ENCODE measurements around the gene SPDYE1.
"Not testable (repeated sequence)": the region's sequence is repeated elsewhere in the genome, so short reads cannot be mapped to it uniquely, and the experiment has no call there.

The SPDYE1 gene

DNA sequence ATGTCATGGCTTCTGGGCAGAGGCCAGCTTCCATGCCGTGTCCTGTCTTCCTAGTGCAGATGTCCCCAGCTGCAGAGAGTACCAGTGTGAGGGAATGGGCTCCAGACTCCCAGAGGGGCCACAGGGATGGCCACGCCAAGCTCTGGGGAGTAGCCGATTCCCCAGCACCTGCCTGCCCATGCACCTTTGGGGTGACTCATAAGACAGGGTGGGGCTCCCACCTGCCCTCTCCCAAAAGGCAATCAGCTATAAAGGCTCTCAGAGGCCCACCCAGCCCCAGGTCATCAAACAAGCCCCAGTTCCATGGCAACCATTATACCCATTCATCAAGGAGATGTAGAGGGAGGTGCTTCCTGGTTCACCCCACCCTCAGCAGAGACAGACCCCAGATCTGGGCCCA lies at the start of gene SPDYE1:
Gene SPDYE1 (plus strand): TSS at position 366 of the 400 bp plus-strand sequence. CDS start 2,053 bp downstream, outside the sequence.
- DNase-seq (ENCODE audit: low read depth), result not testable (repeated sequence)

DNA sequence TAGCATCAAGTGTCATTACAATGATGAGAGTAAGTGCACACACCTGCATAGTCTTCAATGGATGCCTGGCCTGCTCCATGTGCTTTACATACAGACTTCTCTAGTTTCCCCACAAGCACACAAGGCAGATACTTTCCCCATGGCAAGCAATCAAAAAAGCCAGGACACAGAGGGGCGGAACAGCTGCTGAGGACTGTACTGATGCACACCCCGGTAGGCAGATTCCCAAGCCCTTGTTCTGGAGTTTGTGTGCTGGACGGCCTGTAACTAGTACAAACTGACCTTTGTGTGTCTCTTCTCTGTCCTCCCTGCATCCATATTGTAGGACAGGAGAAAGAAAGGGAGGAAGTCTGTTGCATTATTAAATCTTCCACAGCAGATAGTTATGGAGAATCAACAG lies 45.7 kb upstream of the SPDYE1 start:
- no peak for DNase-seq (ENCODE audit: low read depth)

- no peak for DNase-seq (ENCODE audit: low read depth)
Measured at GRCh38 chr7:43953071-43953470, 44.6 kb upstream of the SPDYE1 start.

GRCh38 chr7:43954524-43955228 lies 43.0 kb upstream of the SPDYE1 start:
- no peak for DNase-seq (ENCODE audit: low read depth)

- DNase-seq (ENCODE audit: low read depth), result no peak
Measured at GRCh38 chr7:43956027-43956426, 41.7 kb upstream of the SPDYE1 start.

GRCh38 chr7:43960933-43961332 lies 36.8 kb upstream of the SPDYE1 start:
- no peak for DNase-seq (ENCODE audit: low read depth)

- not testable (repeated sequence) for DNase-seq (ENCODE audit: low read depth)
Measured at GRCh38 chr7:43966392-43966791, 31.3 kb upstream of the SPDYE1 start.

DNA sequence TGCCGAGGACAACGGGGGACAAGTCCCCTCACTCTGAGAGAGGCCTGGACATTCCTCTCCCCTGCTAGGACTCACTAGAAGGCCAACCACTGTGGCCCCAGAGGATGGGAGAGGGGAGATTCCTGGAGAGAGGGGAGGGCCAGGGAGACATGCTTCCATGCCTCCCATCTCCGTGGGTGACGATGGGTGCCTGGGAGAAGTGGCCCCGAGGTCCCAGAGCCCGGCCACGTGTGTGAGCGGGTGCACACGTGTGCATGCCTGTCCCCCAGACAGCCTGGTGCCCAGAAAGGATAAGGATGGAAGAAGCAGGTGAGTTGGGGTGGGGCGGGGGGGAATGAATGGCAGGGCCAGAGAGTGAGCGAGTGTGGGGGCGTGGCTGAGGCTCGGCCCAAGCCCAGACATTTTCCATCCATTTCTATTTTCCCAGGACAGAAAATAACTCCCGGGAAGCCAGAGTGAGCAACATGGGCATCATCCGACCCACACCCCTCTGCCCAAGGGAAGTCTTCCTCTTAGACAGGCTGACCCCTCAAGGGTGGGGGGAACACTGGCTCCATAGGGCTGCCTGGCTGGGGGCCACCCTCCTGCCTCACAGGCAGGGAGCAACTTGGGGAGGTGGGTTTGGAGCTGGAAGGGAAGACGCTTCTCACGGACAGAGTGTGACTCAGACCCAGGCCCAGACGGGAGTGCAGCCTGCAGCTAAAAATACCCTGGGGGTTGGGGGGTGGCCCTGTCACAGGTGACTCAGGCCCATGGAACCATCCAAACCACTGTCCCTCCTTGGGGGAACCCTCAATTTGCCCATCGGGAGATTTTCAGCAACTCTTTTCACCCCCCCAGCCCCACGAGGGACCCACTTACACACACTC lies 29.3 kb upstream of the SPDYE1 start:
- DNase-seq (ENCODE audit: low read depth), result not testable (repeated sequence)

- not testable (repeated sequence) for DNase-seq (ENCODE audit: low read depth)
Measured at GRCh38 chr7:43969586-43969985, 28.1 kb upstream of the SPDYE1 start.

DNA sequence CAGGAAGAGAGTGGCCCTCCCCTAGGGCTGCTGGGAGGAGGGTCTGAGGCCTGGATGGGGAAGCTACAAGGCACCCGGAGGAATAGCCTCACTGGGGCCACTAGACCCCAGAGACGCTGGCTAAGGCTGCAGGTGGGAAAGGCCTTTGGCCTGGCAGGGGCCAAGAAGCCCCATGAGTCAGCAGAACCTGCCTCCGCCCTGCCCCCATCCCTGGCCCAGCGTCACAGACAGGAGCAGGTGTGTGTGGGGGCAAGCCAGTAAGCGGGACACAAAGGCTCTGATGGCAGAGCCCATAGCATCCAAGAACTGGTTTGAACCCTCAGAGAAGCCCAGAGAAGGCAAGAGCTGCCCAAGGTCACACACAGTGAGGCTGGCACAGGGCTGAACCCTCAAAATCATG lies 27.0 kb upstream of the SPDYE1 start:
- not testable (repeated sequence) for DNase-seq (ENCODE audit: low read depth)

DNA sequence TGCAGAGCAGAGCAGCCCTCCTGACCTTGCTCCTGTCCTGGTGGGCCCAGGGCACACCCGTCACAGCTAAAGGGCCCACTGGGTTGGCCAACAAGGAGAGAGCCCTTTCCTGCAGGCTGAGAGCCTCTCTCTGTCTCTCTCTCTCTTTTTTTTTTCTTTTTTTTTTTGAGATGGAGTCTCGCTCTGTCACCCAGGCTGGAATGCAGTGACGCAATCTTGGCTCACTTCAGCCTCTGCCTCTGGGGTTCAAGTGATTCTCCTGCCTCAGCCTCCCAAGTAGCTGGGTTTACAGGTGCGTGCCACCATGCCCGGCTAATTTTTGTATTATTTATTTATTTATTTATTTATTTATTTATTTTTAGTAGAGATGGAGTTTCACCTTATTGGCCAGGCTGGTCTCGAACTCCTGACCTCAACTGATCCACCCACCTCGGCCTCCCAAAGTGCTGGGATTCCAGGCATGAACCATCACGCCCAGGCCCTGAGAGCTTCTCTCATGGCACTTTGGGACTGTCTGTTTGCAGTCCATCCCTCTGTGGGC lies 23.6 kb upstream of the SPDYE1 start:
- not testable (repeated sequence) for DNase-seq (ENCODE audit: low read depth)

- not testable (repeated sequence) for DNase-seq (ENCODE audit: low read depth)
Measured at GRCh38 chr7:43974725-43975482, 22.8 kb upstream of the SPDYE1 start.

DNA sequence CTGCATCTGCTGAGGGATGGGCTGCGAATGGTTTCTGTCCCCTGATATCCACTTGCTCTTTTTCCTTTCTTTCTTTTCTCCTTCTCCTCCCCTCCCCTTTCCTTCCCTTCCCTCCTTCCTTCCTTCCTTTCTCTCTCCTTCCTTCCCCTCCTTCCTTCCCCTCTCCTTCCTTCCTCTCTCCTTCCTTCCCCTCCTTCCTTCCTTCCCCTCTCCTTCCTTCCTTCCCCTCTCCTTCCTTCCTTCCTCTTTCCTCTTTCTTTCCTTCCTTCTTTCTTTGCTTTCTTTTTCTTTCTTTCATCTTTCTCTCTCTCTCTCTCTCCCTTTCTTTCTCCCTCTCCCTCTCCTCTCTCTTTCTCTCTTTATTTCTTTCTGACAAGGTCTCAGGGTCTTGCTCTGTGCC lies 20.2 kb upstream of the SPDYE1 start:
- no peak for DNase-seq (ENCODE audit: low read depth)

GRCh38 chr7:43978102-43978501 lies 19.6 kb upstream of the SPDYE1 start:
- not testable (repeated sequence) for DNase-seq (ENCODE audit: low read depth)

GRCh38 chr7:43982848-43983247 lies 14.8 kb upstream of the SPDYE1 start:
- not testable (repeated sequence) for DNase-seq (ENCODE audit: low read depth)

DNA sequence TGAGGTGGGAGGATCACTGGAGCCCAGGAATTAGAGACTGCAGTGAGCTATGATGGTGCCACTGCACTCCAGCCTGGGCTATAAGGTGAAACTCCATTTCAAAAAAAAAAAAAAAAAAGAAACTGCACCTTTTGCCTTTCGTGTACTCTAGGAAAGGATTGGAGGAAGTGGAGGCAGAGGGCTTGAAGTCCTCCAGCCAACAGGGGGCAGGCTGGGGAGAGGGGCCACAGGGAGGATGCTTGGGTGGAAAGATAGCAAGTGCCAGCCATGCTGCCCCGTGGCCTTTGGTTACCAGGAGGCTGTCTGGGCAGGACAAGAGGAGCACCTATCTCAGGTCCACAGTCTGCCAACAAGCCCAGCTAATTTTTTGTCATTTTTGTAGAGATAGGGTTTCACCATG lies 14.0 kb upstream of the SPDYE1 start:
- DNase-seq (ENCODE audit: low read depth), result not testable (repeated sequence)

DNA sequence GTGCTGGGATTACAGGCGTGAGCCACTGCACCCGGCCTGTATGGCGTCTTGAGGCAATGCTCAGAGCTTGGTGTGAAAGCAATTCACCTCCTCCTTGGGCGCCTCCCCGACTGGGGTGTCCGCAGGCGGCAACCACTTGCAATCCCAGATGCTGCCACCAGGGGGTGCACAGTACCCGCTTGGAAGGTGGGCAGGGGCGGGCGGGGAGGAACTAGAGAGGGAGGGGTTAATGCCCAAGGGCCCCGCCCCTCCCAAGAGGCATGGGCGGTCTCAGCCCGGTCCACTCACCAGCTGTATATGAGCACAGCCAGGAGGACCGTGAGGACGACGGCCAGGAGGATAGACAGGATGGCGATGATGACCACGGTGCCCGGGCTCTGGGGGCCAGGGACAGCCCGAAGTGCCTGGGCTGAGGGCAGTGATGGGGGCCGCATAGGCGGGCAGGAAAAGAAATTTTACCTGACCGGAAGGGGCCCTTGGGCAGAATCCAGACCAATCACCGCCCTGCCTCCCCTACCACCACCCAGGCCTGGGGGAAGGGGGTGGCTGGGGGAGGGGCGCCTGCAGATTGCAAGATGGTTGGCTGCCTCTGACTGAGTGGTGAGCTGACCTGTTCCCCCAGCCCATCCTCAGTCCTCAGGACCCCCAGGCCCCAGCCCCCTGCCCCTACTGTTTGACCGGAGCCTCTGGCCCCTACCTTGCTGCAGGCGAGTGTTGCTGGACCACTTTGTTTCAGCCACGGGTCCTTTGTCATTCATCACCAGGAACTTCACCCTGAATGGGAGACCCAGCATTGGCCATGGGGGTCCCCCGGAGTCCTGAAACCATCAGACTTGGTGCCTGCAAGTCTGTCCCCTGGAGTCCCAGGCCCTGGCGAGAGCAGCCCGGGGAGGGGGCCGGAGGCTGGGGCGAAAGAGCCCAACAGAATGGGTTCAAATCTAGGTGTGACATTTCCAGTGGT lies 11.5 kb upstream of the SPDYE1 start:
- peak; percentile 65 for DNase-seq (ENCODE audit: low read depth)

GRCh38 chr7:43987476-43987875 lies 10.2 kb upstream of the SPDYE1 start:
- DNase-seq (ENCODE audit: low read depth), result not testable (repeated sequence)

- not testable (repeated sequence) for DNase-seq (ENCODE audit: low read depth)
Measured at GRCh38 chr7:43990011-43990585, 7.6 kb upstream of the SPDYE1 start.

DNA sequence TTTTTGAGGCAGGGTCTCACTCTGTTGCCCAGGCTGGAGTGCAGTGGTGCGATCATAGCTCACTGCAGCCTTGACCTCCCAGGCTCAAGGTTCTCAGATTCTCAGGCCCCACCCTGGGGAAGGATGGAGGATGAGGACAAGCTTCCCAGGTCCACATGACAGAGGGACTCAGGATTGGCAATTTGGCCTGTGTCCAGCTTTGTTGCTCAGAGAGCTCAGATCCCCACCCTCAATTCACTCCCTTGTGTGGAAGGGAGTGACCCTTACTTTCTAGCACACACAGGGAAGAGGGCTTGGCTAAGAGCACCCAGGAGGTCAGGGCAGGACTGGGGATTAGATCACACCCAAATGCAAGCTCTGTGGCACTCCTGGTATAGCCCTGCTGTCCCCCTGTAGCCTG lies 6.9 kb upstream of the SPDYE1 start:
- not testable (repeated sequence) for DNase-seq (ENCODE audit: low read depth)
